H1 (cell line): ENCODE data around the gene C19orf53.

Experiments
- CTCF ChIP-seq, 3 experiments: IDR thresholded peaks; 1 replicate in 2 of 3; 2 replicates in 1 of 3; pipeline versions ENCODE4 v1.5.1 to v1.6.1; 2011; ENCODE audit warnings: low read length in 3 of 3, mild to moderate bottlenecking in 3 of 3, inconsistent platforms in 2 of 3, low read depth in 1 of 3, moderate library complexity in 1 of 3; ENCODE audit not compliant: insufficient read depth in 1 of 3; ENCODE audit errors: control extremely low read depth in 1 of 3
- EP300 ChIP-seq, 2 experiments: IDR thresholded peaks; 1 replicate in 1 of 2; 2 replicates in 1 of 2; pipeline ENCODE4 v1.6.1; 2011 to 2012; ENCODE audit warnings: low read depth in 2 of 2, low read length in 2 of 2, mild to moderate bottlenecking in 2 of 2, borderline replicate concordance in 1 of 2, inconsistent platforms in 1 of 2, moderate library complexity in 1 of 2
- EZH2 ChIP-seq: fragments of 200-600 bp; sonication (generic); IDR thresholded peaks from 2 replicates; pipeline ENCODE4 v1.7.1; 2012; ENCODE audit warnings: low read depth, mild to moderate bottlenecking, moderate library complexity, low read length, inconsistent platforms; ENCODE audit not compliant: severe bottlenecking
- GTF2F1 ChIP-seq: IDR thresholded peaks from 2 replicates; pipeline ENCODE4 v1.6.1; 2012; ENCODE audit warnings: low read depth, low read length, improper control_type of control experiment, borderline replicate concordance
- MAFK ChIP-seq: IDR thresholded peaks from 2 replicates; pipeline ENCODE4 v1.6.1; 2012; ENCODE audit warnings: low read depth, mild to moderate bottlenecking, improper control_type of control experiment, low read length
- NRF1 ChIP-seq: IDR thresholded peaks from 2 replicates; pipeline ENCODE4 v1.6.1; 2011; ENCODE audit warnings: mild to moderate bottlenecking, low read depth, low read length, improper control_type of control experiment
- PHF8 ChIP-seq: fragments of 200-600 bp; sonication (generic); conservative IDR thresholded peaks from 2 replicates; pipeline ENCODE4 v1.7.1; 2012; ENCODE audit warnings: low read depth, mild to moderate bottlenecking, inconsistent platforms, low read length, moderate library complexity
- POLR2A ChIP-seq, 2 experiments: IDR thresholded peaks; 1 replicate in 1 of 2; 2 replicates in 1 of 2; pipeline ENCODE4 v1.6.1; 2011; ENCODE audit warnings: low read depth in 2 of 2, low read length in 2 of 2, mild to moderate bottlenecking in 2 of 2; ENCODE audit errors: control extremely low read depth in 1 of 2
- POLR2AphosphoS5 ChIP-seq: IDR thresholded peaks from 2 replicates; pipeline ENCODE4 v1.6.1; 2011; ENCODE audit warnings: low read depth, low read length
- SIN3A ChIP-seq, 2 experiments: IDR thresholded peaks in 1 of 2; conservative IDR thresholded peaks in 1 of 2; 2 replicates each; pipeline ENCODE4 v1.6.1; 2011 to 2012; ENCODE audit warnings: low read length in 2 of 2, improper control_type of control experiment in 1 of 2, low read depth in 1 of 2, mild to moderate bottlenecking in 1 of 2
- SIX5 ChIP-seq: IDR thresholded peaks from 2 replicates; pipeline ENCODE4 v1.6.1; 2011; ENCODE audit warnings: mild to moderate bottlenecking, low read depth, low read length
- SP1 ChIP-seq: IDR thresholded peaks from 2 replicates; pipeline ENCODE4 v1.6.1; 2011; ENCODE audit warnings: low read depth, low read length
- TF ChIP-seq, protein P1 (sequence below): IDR thresholded peaks from 2 replicates; pipeline ENCODE4 v1.6.1; 2012; ENCODE audit warnings: inconsistent platforms

- TF ChIP-seq, protein P1, sequence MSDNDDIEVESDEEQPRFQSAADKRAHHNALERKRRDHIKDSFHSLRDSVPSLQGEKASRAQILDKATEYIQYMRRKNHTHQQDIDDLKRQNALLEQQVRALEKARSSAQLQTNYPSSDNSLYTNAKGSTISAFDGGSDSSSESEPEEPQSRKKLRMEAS: no peak
- TF ChIP-seq GTF2F1 (no peak), CTCF (IDR thresholded peaks at IDR 0.05; ENCODE audit: control extremely low read depth in 1 of 3, insufficient read depth in 1 of 3, low read depth in 1 of 3, low read length in 3 of 3) (no peak), MAFK (no peak), SIN3A (conservative IDR thresholded peaks at IDR 0.05 in 1 of 2, IDR thresholded peaks at IDR 0.05 in 1 of 2; ENCODE audit: low read depth in 1 of 2, low read length in 2 of 2) (0 out of 4 replicates have a peak, but pooled peaks of 1 of the 2 experiments have one; percentile 47), EZH2 (no peak), POLR2AphosphoS5 (peak; percentile 58), EP300 (IDR thresholded peaks at IDR 0.05; ENCODE audit: borderline replicate concordance in 1 of 2, low read depth in 2 of 2, low read length in 2 of 2) (no peak), POLR2A (IDR thresholded peaks at IDR 0.05; ENCODE audit: control extremely low read depth in 1 of 2, low read depth in 2 of 2, low read length in 2 of 2) (peak; percentile 10 to 63), SIX5 (no peak), NRF1 (no peak), PHF8 (peak; percentile 76), SP1 (no peak)
Observed at GRCh38 chr19:13795595-13796300, 21.5 kb downstream of the C19orf53 start.
